ENCODE results near the gene GPR158.

Gene GPR158

GRCh38 chr10:25532213-25532612, 357.4 kb downstream of the GPR158 start:
- H3K36me3 ChIP-seq (ENCODE audit: control insufficient read depth, insufficient read depth, low read length) = no peaks in the 10 kb centered on the region
- no peaks in the 10 kb centered on the region for H3K4me1 ChIP-seq (ENCODE audit: control insufficient read depth, insufficient read depth, low read length, poor library complexity, severe bottlenecking)
- no peaks in the 10 kb centered on the region for H3K27me3 ChIP-seq (replicated peaks; ENCODE audit: control insufficient read depth, insufficient read depth, low read length, poor library complexity, severe bottlenecking)
- no peak overlapping the region for H3K27ac ChIP-seq (ENCODE audit: insufficient read depth, low read length, poor library complexity, severe bottlenecking)
- no peak overlapping the region for H3K4me3 ChIP-seq (ENCODE audit: insufficient read depth, low read depth, low read length, poor library complexity, severe bottlenecking)
- DNase-seq = no peak
- H3K9me3 ChIP-seq (ENCODE audit: control insufficient read depth, low read length) = no peaks in the 10 kb centered on the region

GRCh38 chr10:25536027-25536426, 361.2 kb downstream of the GPR158 start:
- no peaks in the 10 kb centered on the region for H3K36me3 ChIP-seq (ENCODE audit: control insufficient read depth, insufficient read depth, low read length)
- H3K4me3 ChIP-seq (ENCODE audit: insufficient read depth, low read depth, low read length, poor library complexity, severe bottlenecking) = no peak overlapping the region
- H3K27ac ChIP-seq (ENCODE audit: insufficient read depth, low read length, poor library complexity, severe bottlenecking) = no peak overlapping the region
- H3K4me1 ChIP-seq (ENCODE audit: control insufficient read depth, insufficient read depth, low read length, poor library complexity, severe bottlenecking) = no peaks in the 10 kb centered on the region
- no peaks in the 10 kb centered on the region for H3K9me3 ChIP-seq (ENCODE audit: control insufficient read depth, low read length)
- H3K27me3 ChIP-seq (replicated peaks; ENCODE audit: control insufficient read depth, insufficient read depth, low read length, poor library complexity, severe bottlenecking) = no peaks in the 10 kb centered on the region
- no peak for DNase-seq

- Histone ChIP-seq H3K27ac (ENCODE audit: insufficient read depth, low read length, poor library complexity, severe bottlenecking) (no peak overlapping the region), H3K9me3 (ENCODE audit: control insufficient read depth, low read length) (no peaks in the 10 kb centered on the region), H3K4me3 (ENCODE audit: insufficient read depth, low read depth, low read length, poor library complexity, severe bottlenecking) (no peak overlapping the region), H3K4me1 (ENCODE audit: control insufficient read depth, insufficient read depth, low read length, poor library complexity, severe bottlenecking) (no peaks in the 10 kb centered on the region), H3K36me3 (ENCODE audit: control insufficient read depth, insufficient read depth, low read length) (no peaks in the 10 kb centered on the region), H3K27me3 (replicated peaks; ENCODE audit: control insufficient read depth, insufficient read depth, low read length, poor library complexity, severe bottlenecking) (no peaks in the 10 kb centered on the region)
- DNase-seq = no peak
These were observed 372.6 kb downstream of the GPR158 start for GRCh38 chr10:25547382-25547781.

GRCh38 chr10:25552283-25552919, 377.6 kb downstream of the GPR158 start:
- Histone ChIP-seq H3K27me3 (replicated peaks; ENCODE audit: control insufficient read depth, insufficient read depth, low read length, poor library complexity, severe bottlenecking) (no peaks in the 10 kb centered on the region), H3K4me1 (ENCODE audit: control insufficient read depth, insufficient read depth, low read length, poor library complexity, severe bottlenecking) (no peaks in the 10 kb centered on the region)

GRCh38 chr10:25555865-25556264, 381.1 kb downstream of the GPR158 start:
- Histone ChIP-seq H3K9me3 (ENCODE audit: control insufficient read depth, low read length) (no peaks in the 10 kb centered on the region), H3K36me3 (ENCODE audit: control insufficient read depth, insufficient read depth, low read length) (no peaks in the 10 kb centered on the region), H3K4me1 (ENCODE audit: control insufficient read depth, insufficient read depth, low read length, poor library complexity, severe bottlenecking) (no peaks in the 10 kb centered on the region), H3K4me3 (ENCODE audit: insufficient read depth, low read depth, low read length, poor library complexity, severe bottlenecking) (no peak overlapping the region), H3K27ac (ENCODE audit: insufficient read depth, low read length, poor library complexity, severe bottlenecking) (no peak overlapping the region), H3K27me3 (replicated peaks; ENCODE audit: control insufficient read depth, insufficient read depth, low read length, poor library complexity, severe bottlenecking) (no peaks in the 10 kb centered on the region)
- DNase-seq = no peak

More at GRCh38 chr10:25552283-25552919, 377.6 kb downstream of the GPR158 start:
- DNase-seq = no peak
- no peak overlapping the region for H3K27ac ChIP-seq (ENCODE audit: insufficient read depth, low read length, poor library complexity, severe bottlenecking)
- no peak overlapping the region for H3K4me3 ChIP-seq (ENCODE audit: insufficient read depth, low read depth, low read length, poor library complexity, severe bottlenecking)
- H3K9me3 ChIP-seq (ENCODE audit: control insufficient read depth, low read length) = no peaks in the 10 kb centered on the region
- H3K36me3 ChIP-seq (ENCODE audit: control insufficient read depth, insufficient read depth, low read length) = no peaks in the 10 kb centered on the region

- H3K27me3 ChIP-seq (replicated peaks; ENCODE audit: control insufficient read depth, insufficient read depth, low read length, poor library complexity, severe bottlenecking) = no peaks in the 10 kb centered on the region
- H3K27ac ChIP-seq (ENCODE audit: insufficient read depth, low read length, poor library complexity, severe bottlenecking) = no peak overlapping the region
- H3K9me3 ChIP-seq (ENCODE audit: control insufficient read depth, low read length) = no peaks in the 10 kb centered on the region
- H3K4me1 ChIP-seq (ENCODE audit: control insufficient read depth, insufficient read depth, low read length, poor library complexity, severe bottlenecking) = no peaks in the 10 kb centered on the region
- H3K36me3 ChIP-seq (ENCODE audit: control insufficient read depth, insufficient read depth, low read length) = no peaks in the 10 kb centered on the region
- no peak for DNase-seq
- H3K4me3 ChIP-seq (ENCODE audit: insufficient read depth, low read depth, low read length, poor library complexity, severe bottlenecking) = no peak overlapping the region
These were observed 381.7 kb downstream of the GPR158 start for GRCh38 chr10:25556457-25556856.

- no peaks in the 10 kb centered on the region for H3K27me3 ChIP-seq (replicated peaks; ENCODE audit: control insufficient read depth, insufficient read depth, low read length, poor library complexity, severe bottlenecking)
- no peak overlapping the region for H3K4me3 ChIP-seq (ENCODE audit: insufficient read depth, low read depth, low read length, poor library complexity, severe bottlenecking)
- no peaks in the 10 kb centered on the region for H3K9me3 ChIP-seq (ENCODE audit: control insufficient read depth, low read length)
- no peak overlapping the region for H3K27ac ChIP-seq (ENCODE audit: insufficient read depth, low read length, poor library complexity, severe bottlenecking)
- H3K36me3 ChIP-seq (ENCODE audit: control insufficient read depth, insufficient read depth, low read length) = no peaks in the 10 kb centered on the region
- no peak for DNase-seq
- no peaks in the 10 kb centered on the region for H3K4me1 ChIP-seq (ENCODE audit: control insufficient read depth, insufficient read depth, low read length, poor library complexity, severe bottlenecking)
These were observed 382.3 kb downstream of the GPR158 start for GRCh38 chr10:25557136-25557535.

GRCh38 chr10:25561758-25562157, 387.0 kb downstream of the GPR158 start:
- Histone ChIP-seq H3K4me1 (ENCODE audit: control insufficient read depth, insufficient read depth, low read length, poor library complexity, severe bottlenecking) (no peaks in the 10 kb centered on the region), H3K4me3 (ENCODE audit: insufficient read depth, low read depth, low read length, poor library complexity, severe bottlenecking) (no peak overlapping the region), H3K27ac (ENCODE audit: insufficient read depth, low read length, poor library complexity, severe bottlenecking) (no peak overlapping the region), H3K27me3 (replicated peaks; ENCODE audit: control insufficient read depth, insufficient read depth, low read length, poor library complexity, severe bottlenecking) (no peaks in the 10 kb centered on the region), H3K36me3 (ENCODE audit: control insufficient read depth, insufficient read depth, low read length) (no peaks in the 10 kb centered on the region), H3K9me3 (ENCODE audit: control insufficient read depth, low read length) (no peaks in the 10 kb centered on the region)
- DNase-seq = no peak

GRCh38 chr10:25562547-25562946, 387.7 kb downstream of the GPR158 start:
- Histone ChIP-seq H3K36me3 (ENCODE audit: control insufficient read depth, insufficient read depth, low read length) (no peaks in the 10 kb centered on the region), H3K27me3 (replicated peaks; ENCODE audit: control insufficient read depth, insufficient read depth, low read length, poor library complexity, severe bottlenecking) (no peaks in the 10 kb centered on the region), H3K4me3 (ENCODE audit: insufficient read depth, low read depth, low read length, poor library complexity, severe bottlenecking) (no peak overlapping the region), H3K9me3 (ENCODE audit: control insufficient read depth, low read length) (no peaks in the 10 kb centered on the region), H3K4me1 (ENCODE audit: control insufficient read depth, insufficient read depth, low read length, poor library complexity, severe bottlenecking) (no peaks in the 10 kb centered on the region), H3K27ac (ENCODE audit: insufficient read depth, low read length, poor library complexity, severe bottlenecking) (no peak overlapping the region)
- DNase-seq = no peak

- H3K27me3 ChIP-seq (replicated peaks; ENCODE audit: control insufficient read depth, insufficient read depth, low read length, poor library complexity, severe bottlenecking) = no peaks in the 10 kb centered on the region
- DNase-seq = no peak
- H3K4me1 ChIP-seq (ENCODE audit: control insufficient read depth, insufficient read depth, low read length, poor library complexity, severe bottlenecking) = no peaks in the 10 kb centered on the region
- no peaks in the 10 kb centered on the region for H3K9me3 ChIP-seq (ENCODE audit: control insufficient read depth, low read length)
- no peak overlapping the region for H3K4me3 ChIP-seq (ENCODE audit: insufficient read depth, low read depth, low read length, poor library complexity, severe bottlenecking)
- no peaks in the 10 kb centered on the region for H3K36me3 ChIP-seq (ENCODE audit: control insufficient read depth, insufficient read depth, low read length)
- no peak overlapping the region for H3K27ac ChIP-seq (ENCODE audit: insufficient read depth, low read length, poor library complexity, severe bottlenecking)
These were observed 389.6 kb downstream of the GPR158 start for GRCh38 chr10:25564351-25564750.
